HCT116 (cell line): ENCODE results near the gene CBFB.

ENCODE experiments used
- CEBPB ChIP-seq: IDR thresholded peaks from 2 replicates; pipeline ENCODE4 v1.6.1; 2012; ENCODE audit warnings: low read depth
- POLR2AphosphoS5 ChIP-seq: IDR thresholded peaks from 2 replicates; pipeline ENCODE4 v1.6.1; 2011; ENCODE audit warnings: mild to moderate bottlenecking, low read depth, low read length, moderate library complexity
- TF ChIP-seq, protein P1 (sequence below), 3 experiments: fragments of 200-600 bp in 1 of 3; sonication (generic) in 1 of 3; IDR thresholded peaks in 2 of 3; conservative IDR thresholded peaks in 1 of 3; 2 replicates each; pipeline ENCODE4 v1.5.1; 2012 to 2017; ENCODE audit warnings: low read depth in 2 of 3, low read length in 2 of 3, antibody characterized with exemption in 1 of 3, borderline replicate concordance in 1 of 3, control low read depth in 1 of 3, mild to moderate bottlenecking in 1 of 3, mixed read lengths in 1 of 3, mixed run types in 1 of 3, moderate library complexity in 1 of 3; ENCODE audit not compliant: insufficient read depth in 1 of 3
- TF ChIP-seq, protein P2 (sequence below): IDR thresholded peaks from 2 replicates; pipeline ENCODE4 v1.6.1; 2012; ENCODE audit warnings: low read depth
- TF ChIP-seq, protein P3 (sequence below): IDR thresholded peaks from 2 replicates; pipeline ENCODE4 v1.6.1; 2012

DNA sequence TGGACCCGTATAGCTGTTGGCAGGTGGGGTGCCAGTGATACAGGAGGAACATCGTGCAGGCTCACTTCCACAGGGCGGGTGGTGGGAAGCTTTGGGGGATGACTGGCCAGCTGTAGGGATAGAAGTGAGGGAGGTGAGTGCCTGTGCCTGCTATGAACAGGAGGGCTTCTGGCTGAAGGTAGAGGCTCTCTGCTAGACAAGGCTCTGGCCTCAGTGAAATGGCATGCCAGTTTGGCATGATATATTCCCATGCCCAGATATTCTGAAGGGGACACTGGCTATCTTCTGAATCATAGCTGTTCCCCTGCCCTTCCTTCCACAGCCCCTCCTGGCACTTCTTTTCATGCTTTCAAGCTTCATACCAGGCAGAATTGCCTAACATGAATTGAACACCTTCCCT is 99.9 kb downstream of the CBFB start:
- TF ChIP-seq, protein P1, sequence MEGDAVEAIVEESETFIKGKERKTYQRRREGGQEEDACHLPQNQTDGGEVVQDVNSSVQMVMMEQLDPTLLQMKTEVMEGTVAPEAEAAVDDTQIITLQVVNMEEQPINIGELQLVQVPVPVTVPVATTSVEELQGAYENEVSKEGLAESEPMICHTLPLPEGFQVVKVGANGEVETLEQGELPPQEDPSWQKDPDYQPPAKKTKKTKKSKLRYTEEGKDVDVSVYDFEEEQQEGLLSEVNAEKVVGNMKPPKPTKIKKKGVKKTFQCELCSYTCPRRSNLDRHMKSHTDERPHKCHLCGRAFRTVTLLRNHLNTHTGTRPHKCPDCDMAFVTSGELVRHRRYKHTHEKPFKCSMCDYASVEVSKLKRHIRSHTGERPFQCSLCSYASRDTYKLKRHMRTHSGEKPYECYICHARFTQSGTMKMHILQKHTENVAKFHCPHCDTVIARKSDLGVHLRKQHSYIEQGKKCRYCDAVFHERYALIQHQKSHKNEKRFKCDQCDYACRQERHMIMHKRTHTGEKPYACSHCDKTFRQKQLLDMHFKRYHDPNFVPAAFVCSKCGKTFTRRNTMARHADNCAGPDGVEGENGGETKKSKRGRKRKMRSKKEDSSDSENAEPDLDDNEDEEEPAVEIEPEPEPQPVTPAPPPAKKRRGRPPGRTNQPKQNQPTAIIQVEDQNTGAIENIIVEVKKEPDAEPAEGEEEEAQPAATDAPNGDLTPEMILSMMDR (IDR thresholded peaks at IDR 0.05 in 2 of 3, conservative IDR thresholded peaks at IDR 0.05 in 1 of 3; ENCODE audit: borderline replicate concordance in 1 of 3, insufficient read depth in 1 of 3, low read depth in 2 of 3, low read length in 2 of 3): no peak
- TF ChIP-seq, protein P2, sequence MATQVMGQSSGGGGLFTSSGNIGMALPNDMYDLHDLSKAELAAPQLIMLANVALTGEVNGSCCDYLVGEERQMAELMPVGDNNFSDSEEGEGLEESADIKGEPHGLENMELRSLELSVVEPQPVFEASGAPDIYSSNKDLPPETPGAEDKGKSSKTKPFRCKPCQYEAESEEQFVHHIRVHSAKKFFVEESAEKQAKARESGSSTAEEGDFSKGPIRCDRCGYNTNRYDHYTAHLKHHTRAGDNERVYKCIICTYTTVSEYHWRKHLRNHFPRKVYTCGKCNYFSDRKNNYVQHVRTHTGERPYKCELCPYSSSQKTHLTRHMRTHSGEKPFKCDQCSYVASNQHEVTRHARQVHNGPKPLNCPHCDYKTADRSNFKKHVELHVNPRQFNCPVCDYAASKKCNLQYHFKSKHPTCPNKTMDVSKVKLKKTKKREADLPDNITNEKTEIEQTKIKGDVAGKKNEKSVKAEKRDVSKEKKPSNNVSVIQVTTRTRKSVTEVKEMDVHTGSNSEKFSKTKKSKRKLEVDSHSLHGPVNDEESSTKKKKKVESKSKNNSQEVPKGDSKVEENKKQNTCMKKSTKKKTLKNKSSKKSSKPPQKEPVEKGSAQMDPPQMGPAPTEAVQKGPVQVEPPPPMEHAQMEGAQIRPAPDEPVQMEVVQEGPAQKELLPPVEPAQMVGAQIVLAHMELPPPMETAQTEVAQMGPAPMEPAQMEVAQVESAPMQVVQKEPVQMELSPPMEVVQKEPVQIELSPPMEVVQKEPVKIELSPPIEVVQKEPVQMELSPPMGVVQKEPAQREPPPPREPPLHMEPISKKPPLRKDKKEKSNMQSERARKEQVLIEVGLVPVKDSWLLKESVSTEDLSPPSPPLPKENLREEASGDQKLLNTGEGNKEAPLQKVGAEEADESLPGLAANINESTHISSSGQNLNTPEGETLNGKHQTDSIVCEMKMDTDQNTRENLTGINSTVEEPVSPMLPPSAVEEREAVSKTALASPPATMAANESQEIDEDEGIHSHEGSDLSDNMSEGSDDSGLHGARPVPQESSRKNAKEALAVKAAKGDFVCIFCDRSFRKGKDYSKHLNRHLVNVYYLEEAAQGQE: no peak
- TF ChIP-seq CEBPB (no peak), POLR2AphosphoS5 (no peak)
- TF ChIP-seq, protein P3, sequence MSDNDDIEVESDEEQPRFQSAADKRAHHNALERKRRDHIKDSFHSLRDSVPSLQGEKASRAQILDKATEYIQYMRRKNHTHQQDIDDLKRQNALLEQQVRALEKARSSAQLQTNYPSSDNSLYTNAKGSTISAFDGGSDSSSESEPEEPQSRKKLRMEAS: no peak
